Glutamatergic neuron (in vitro differentiated cells): ENCODE data around the gene SDCCAG8. TPM values are rescaled to one million over a fixed set of nuclear protein-coding genes. Genes with fewer than 3 reads are reported as not detected.

Experiments used
- DNase-seq: peaks from one replicate; pipeline ENCODE4 v3.0.0; 2022
- H3K27ac Mint-ChIP-seq: one replicate; pipeline ENCODE4 v1.8.0; 2020; ENCODE audit warnings: mild to moderate bottlenecking, mixed read lengths, inconsistent platforms; ENCODE audit not compliant: unreplicated experiment
- H3K27me3 Mint-ChIP-seq: one replicate; pipeline ENCODE4 v1.8.0; 2020; ENCODE audit warnings: mild to moderate bottlenecking, moderate library complexity, mixed read lengths, inconsistent platforms; ENCODE audit not compliant: unreplicated experiment
- H3K36me3 Mint-ChIP-seq: one replicate; pipeline ENCODE4 v1.8.0; 2020; ENCODE audit warnings: mild to moderate bottlenecking, mixed read lengths, inconsistent platforms; ENCODE audit not compliant: unreplicated experiment
- H3K4me1 Mint-ChIP-seq: one replicate; pipeline ENCODE4 v1.8.0; 2020; ENCODE audit warnings: mild to moderate bottlenecking, low read depth, mixed read lengths, inconsistent platforms; ENCODE audit not compliant: unreplicated experiment
- H3K4me3 Mint-ChIP-seq: one replicate; pipeline ENCODE4 v1.8.0; 2020; ENCODE audit warnings: mild to moderate bottlenecking, mixed read lengths, inconsistent platforms; ENCODE audit not compliant: unreplicated experiment
- H3K9me3 Mint-ChIP-seq: one replicate; pipeline ENCODE4 v1.8.0; 2020; ENCODE audit warnings: mild to moderate bottlenecking, moderate library complexity, mixed read lengths, inconsistent platforms; ENCODE audit not compliant: unreplicated experiment
- total RNA-seq: library from RNA; stranded (reverse); fragmentation: NEBNext Ultra II Directional; extraction: Animal tissue kit (Norgen Biotek cat#: 25700); gene quantifications from one replicate; pipeline ENCODE4 v1.2.1, GENCODE V29; 2021; ENCODE audit not compliant: unreplicated experiment
- TF ChIP-seq, protein P1 (sequence below): fragments of 200-600 bp; sonication (generic); IDR thresholded peaks from one replicate; pipeline ENCODE4 v1.5.0; 2021; ENCODE audit not compliant: partially characterized antibody, unreplicated experiment

Gene SDCCAG8
- total RNA-seq, 1 donor from 2014 or later = 52.8 TPM

- Mint-ChIP-seq H3K36me3 (no peaks in the 10 kb centered on the region), H3K9me3 (peaks cover 35% of the 10 kb centered on the region), H3K4me3 (no peak overlapping the region), H3K27me3 (peaks cover 12% of the 10 kb centered on the region), H3K27ac (peak overlapping the region; percentile 91), H3K4me1 (peaks cover 45% of the 10 kb centered on the region)
- TF ChIP-seq, protein P1, sequence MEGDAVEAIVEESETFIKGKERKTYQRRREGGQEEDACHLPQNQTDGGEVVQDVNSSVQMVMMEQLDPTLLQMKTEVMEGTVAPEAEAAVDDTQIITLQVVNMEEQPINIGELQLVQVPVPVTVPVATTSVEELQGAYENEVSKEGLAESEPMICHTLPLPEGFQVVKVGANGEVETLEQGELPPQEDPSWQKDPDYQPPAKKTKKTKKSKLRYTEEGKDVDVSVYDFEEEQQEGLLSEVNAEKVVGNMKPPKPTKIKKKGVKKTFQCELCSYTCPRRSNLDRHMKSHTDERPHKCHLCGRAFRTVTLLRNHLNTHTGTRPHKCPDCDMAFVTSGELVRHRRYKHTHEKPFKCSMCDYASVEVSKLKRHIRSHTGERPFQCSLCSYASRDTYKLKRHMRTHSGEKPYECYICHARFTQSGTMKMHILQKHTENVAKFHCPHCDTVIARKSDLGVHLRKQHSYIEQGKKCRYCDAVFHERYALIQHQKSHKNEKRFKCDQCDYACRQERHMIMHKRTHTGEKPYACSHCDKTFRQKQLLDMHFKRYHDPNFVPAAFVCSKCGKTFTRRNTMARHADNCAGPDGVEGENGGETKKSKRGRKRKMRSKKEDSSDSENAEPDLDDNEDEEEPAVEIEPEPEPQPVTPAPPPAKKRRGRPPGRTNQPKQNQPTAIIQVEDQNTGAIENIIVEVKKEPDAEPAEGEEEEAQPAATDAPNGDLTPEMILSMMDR = no peak
- no peak for DNase-seq
Observed at GRCh38 chr1:243496806-243497205, 241.0 kb downstream of the SDCCAG8 start.

DNA sequence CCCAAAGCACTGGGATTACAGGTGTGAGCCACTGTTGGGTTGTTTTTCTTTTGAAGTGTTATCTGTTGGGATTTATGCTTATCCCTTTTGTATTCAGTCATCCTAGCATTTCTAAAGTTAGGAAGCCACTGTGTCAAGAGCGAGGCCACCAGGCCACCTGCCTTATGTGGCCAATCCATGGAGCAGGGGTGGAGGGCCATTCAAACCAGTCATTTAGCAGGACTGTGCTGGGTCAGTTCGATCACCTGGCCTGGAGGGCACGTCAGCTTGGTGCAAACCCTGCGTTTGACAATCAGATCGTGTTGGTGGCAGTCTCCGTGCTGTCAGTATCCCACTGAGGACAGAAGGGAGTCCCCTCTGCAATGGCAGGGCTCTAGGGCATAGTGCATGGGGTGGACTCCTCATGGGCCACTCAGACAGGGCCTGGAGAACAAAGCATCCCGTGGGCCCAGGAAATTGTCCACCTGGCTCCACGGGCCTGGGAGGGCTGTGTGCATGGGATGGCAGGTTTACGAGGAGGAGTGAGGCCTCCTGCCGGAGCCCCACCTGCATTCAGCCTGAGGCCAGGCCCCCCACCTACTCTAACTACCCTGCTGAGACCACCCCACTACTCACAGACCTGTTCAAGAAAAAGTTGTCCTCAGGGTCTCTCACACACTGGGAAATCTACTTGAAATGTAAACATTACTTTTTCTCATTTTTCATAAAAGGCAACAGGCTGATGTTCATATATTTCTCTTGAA is 242.3 kb downstream of the SDCCAG8 start:
- H3K9me3 Mint-ChIP-seq = peaks cover 31% of the 10 kb centered on the region
- peak overlapping the region; percentile 17 for H3K27ac Mint-ChIP-seq

DNA sequence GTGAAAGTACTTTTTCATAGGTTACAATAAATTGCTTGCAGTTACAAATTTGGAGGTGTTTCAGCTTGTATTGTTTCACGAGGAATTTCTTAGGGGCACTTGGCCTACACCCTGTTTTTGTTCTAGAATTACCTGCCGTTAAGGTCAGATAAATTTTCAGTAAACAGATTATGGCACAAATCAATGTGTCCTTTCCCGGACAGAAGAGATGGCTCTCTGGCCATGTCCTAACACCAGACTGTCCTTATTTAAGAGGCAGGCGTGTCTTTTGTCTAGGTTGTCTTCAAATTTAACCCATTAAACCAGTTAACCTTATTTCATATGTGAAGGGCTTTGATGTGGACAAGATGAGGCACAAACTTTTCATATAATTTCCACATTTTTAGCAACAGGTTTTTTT is 243.4 kb downstream of the SDCCAG8 start:
- Mint-ChIP-seq H3K4me1 (peaks cover 32% of the 10 kb centered on the region), H3K27ac (no peak overlapping the region), H3K9me3 (peaks cover 22% of the 10 kb centered on the region), H3K27me3 (peaks cover 8% of the 10 kb centered on the region), H3K36me3 (peaks cover 9% of the 10 kb centered on the region), H3K4me3 (no peak overlapping the region)
- TF ChIP-seq, protein P1 = no peak
- DNase-seq = no peak

More for the DNA sequence above, 242.3 kb downstream of the SDCCAG8 start:
- TF ChIP-seq, protein P1 = no peak
- Mint-ChIP-seq H3K4me3 (no peak overlapping the region), H3K27me3 (peaks cover 11% of the 10 kb centered on the region), H3K4me1 (peaks cover 42% of the 10 kb centered on the region), H3K36me3 (peaks cover 9% of the 10 kb centered on the region)
- DNase-seq = no peak

DNA sequence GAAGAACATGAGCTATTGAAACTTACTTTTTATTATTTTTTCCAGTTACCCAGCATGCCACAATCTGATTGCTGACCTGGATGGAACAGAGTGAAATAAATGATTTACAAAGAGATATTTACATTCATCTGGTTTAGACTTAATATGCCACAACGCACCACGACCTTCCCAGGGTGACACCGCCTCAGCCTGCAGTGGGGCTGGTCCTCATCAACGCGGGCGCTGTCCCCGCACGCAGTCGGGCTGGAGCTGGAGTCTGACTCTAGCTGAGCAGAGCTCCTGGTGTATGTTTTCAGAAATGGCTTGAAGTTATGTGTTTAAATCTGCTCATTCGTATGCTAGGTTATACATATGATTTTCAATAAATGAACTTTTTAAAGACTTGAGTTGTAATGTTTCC is 243.9 kb downstream of the SDCCAG8 start:
- TF ChIP-seq, protein P1 = no peak
- Mint-ChIP-seq H3K27ac (peak overlapping the region; percentile 71), H3K4me1 (peaks cover 28% of the 10 kb centered on the region)

DNA sequence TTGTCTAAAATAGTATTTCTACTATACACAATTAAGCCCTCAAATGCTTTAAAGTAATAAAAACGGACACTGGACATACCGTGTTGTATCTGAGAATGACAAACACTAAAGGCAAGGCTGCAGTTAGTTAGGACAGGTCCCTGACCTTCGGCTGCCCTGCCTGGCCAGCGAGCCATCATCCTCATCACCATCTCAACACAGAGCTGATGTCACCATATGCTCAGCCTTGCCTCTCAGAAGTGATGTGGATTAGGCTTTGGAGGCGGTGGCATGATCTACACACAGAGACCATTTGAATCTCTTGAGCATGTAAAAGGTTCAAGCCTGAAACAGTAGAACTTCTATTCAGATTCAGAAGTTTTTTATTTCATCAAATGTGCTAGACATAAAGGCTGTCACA is 244.7 kb downstream of the SDCCAG8 start:
- no peak overlapping the region for H3K4me3 Mint-ChIP-seq
- H3K9me3 Mint-ChIP-seq = peaks cover 16% of the 10 kb centered on the region
- no peak for DNase-seq
- peaks cover 25% of the 10 kb centered on the region for H3K4me1 Mint-ChIP-seq
- peaks cover 9% of the 10 kb centered on the region for H3K36me3 Mint-ChIP-seq
- H3K27me3 Mint-ChIP-seq = peaks cover 8% of the 10 kb centered on the region
- H3K27ac Mint-ChIP-seq = peak overlapping the region; percentile 11
- TF ChIP-seq, protein P1 = no peak

More for the DNA sequence above, 243.9 kb downstream of the SDCCAG8 start:
- DNase-seq = no peak
- H3K9me3 Mint-ChIP-seq = peaks cover 18% of the 10 kb centered on the region
- H3K27me3 Mint-ChIP-seq = peaks cover 8% of the 10 kb centered on the region
- H3K4me3 Mint-ChIP-seq = no peak overlapping the region
- peaks cover 9% of the 10 kb centered on the region for H3K36me3 Mint-ChIP-seq
